B cell (primary cell): ENCODE results near the gene RFX2.

Source experiments
- EZH2 ChIP-seq: IDR thresholded peaks from 2 replicates; pipeline ENCODE4 v1.6.1; 2012; ENCODE audit warnings: borderline replicate concordance, low read depth, mild to moderate bottlenecking, moderate library complexity, low read length; ENCODE audit not compliant: insufficient read depth, poor library complexity, severe bottlenecking
- TF ChIP-seq, protein P1 (sequence below): fragments of 200-600 bp; IDR thresholded peaks from one replicate; pipeline ENCODE4 v1.8.0; 2022; ENCODE audit warnings: antibody characterized with exemption, mild to moderate bottlenecking

DNA sequence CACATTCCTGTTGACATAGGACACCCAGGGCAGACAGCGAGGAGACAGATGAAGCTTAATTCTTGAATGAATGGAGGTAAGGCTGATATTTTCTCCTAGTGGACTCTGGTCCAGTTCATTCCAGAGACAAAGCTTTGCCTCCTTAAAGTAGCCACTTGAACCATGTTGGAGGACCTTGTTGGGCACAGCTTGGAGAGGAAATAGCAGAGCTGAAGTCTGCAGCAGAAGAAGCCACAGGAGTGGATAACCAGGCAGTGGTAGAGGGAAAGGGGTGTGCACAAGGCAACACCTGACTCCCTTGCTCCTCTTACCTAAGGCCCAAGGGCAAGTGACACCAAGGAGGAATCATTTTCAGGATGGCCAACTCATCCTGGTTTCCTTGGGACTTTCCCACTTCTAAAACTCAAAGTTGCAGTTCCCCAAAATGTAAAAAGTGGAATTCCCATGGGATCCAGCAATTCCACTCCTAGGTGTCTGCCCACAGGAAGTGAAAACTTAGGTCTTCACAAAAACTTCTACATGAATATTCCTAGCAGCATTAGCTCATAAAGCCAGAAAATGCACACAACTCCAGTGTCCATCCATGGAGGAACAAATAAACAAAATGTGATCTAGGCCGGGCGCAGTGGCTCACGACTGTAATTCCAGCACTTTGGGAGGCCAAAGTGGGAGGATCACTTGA is 6.6 kb upstream of the RFX2 start:
- TF ChIP-seq, protein P1, sequence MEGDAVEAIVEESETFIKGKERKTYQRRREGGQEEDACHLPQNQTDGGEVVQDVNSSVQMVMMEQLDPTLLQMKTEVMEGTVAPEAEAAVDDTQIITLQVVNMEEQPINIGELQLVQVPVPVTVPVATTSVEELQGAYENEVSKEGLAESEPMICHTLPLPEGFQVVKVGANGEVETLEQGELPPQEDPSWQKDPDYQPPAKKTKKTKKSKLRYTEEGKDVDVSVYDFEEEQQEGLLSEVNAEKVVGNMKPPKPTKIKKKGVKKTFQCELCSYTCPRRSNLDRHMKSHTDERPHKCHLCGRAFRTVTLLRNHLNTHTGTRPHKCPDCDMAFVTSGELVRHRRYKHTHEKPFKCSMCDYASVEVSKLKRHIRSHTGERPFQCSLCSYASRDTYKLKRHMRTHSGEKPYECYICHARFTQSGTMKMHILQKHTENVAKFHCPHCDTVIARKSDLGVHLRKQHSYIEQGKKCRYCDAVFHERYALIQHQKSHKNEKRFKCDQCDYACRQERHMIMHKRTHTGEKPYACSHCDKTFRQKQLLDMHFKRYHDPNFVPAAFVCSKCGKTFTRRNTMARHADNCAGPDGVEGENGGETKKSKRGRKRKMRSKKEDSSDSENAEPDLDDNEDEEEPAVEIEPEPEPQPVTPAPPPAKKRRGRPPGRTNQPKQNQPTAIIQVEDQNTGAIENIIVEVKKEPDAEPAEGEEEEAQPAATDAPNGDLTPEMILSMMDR, result no peak
- TF ChIP-seq EZH2, result no peak
